A549 (cell line): Measurements from ENCODE around the gene GRK2.

Experiments used
- POLR2A ChIP-seq: IDR thresholded peaks from 2 replicates; pipeline ENCODE4 v1.6.1; 2012; ENCODE audit warnings: mild to moderate bottlenecking, low read length
- TF ChIP-seq, protein P1 (sequence below): fragments of >200 bp; sonication (Bioruptor Twin); formaldehyde crosslinking; IDR thresholded peaks from 3 replicates; pipeline ENCODE4 v1.5.1; 2016

DNA sequence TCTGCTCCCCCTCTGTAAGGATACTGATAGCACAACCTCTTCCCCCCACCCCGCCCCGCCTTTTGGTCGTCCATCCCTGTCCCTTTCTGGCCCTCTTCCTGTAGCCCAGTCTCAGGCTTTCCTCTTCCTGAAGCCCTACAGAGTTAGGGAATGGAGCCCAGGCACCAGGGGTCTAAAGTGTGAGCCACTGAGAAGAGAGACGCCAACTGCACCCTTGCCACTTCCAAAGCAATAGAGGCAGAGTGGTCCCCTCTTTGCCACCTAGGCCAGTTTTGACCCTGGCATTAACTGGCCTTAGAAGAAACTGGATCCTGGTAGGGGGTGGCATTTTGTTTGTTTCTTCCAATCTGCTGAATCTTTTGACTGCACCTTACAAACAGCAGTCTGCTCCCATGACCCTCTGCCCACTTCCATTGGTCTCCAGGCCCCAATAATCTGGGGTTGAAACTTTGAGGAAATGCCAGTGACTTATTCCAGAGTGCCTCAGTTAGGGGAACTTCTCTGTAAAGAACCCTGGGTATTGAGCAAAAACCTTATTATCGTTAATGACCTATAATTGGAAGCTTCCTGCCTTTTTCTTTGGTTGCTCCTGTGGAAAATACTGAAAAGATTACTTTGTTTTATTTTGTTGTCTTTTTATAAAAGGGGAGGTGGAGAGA lies 9.7 kb upstream of the GRK2 start:
- no peak for TF ChIP-seq POLR2A
- TF ChIP-seq, protein P1, sequence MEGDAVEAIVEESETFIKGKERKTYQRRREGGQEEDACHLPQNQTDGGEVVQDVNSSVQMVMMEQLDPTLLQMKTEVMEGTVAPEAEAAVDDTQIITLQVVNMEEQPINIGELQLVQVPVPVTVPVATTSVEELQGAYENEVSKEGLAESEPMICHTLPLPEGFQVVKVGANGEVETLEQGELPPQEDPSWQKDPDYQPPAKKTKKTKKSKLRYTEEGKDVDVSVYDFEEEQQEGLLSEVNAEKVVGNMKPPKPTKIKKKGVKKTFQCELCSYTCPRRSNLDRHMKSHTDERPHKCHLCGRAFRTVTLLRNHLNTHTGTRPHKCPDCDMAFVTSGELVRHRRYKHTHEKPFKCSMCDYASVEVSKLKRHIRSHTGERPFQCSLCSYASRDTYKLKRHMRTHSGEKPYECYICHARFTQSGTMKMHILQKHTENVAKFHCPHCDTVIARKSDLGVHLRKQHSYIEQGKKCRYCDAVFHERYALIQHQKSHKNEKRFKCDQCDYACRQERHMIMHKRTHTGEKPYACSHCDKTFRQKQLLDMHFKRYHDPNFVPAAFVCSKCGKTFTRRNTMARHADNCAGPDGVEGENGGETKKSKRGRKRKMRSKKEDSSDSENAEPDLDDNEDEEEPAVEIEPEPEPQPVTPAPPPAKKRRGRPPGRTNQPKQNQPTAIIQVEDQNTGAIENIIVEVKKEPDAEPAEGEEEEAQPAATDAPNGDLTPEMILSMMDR: no peak
